Measurements from ENCODE around the gene SLAMF1. TPM values are rescaled to one million over a fixed set of nuclear protein-coding genes. Genes with fewer than 3 reads are reported as not detected.

Gene SLAMF1
- total and polyA plus RNA-seq, 2 of the 13 experiments (the other 11 are each of a cell fraction or from before 2014, with no cell fraction given): not detected

DNA sequence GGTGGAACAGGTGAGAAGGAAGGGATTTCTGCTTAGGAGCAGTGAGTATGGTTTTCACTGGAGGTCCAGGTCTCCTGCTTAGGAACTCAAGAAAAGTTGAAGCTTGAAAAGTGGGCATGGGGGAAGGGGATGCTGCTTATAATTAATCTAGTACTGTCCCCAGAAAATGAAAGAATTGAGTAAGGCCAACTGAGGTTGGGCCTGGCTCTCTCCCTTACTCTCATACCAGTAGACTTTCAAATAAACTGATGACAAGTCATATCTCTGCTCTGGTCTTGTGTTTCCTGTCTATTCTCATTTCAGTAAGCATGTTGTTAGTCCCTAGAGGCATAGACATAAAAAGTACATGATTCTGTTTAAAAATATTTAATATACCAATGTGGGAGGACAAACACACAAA lies 38.4 kb upstream of the SLAMF1 start (continued):
- TF ChIP-seq, protein P1, sequence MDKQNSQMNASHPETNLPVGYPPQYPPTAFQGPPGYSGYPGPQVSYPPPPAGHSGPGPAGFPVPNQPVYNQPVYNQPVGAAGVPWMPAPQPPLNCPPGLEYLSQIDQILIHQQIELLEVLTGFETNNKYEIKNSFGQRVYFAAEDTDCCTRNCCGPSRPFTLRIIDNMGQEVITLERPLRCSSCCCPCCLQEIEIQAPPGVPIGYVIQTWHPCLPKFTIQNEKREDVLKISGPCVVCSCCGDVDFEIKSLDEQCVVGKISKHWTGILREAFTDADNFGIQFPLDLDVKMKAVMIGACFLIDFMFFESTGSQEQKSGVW (CRISPR knock-in tag; IDR thresholded peaks at IDR 0.05; ENCODE audit: borderline replicate concordance): no peak
- TF ChIP-seq ZNF451 (CRISPR knock-in tag; IDR thresholded peaks at IDR 0.05) (no peak), SRSF1 (optimal IDR thresholded peaks at IDR 0.05; ENCODE audit: low read depth, low read length) (no peak), SAFB2 (CRISPR knock-in tag; IDR thresholded peaks at IDR 0.05; ENCODE audit: borderline replicate concordance, low read depth) (no peak)

DNA sequence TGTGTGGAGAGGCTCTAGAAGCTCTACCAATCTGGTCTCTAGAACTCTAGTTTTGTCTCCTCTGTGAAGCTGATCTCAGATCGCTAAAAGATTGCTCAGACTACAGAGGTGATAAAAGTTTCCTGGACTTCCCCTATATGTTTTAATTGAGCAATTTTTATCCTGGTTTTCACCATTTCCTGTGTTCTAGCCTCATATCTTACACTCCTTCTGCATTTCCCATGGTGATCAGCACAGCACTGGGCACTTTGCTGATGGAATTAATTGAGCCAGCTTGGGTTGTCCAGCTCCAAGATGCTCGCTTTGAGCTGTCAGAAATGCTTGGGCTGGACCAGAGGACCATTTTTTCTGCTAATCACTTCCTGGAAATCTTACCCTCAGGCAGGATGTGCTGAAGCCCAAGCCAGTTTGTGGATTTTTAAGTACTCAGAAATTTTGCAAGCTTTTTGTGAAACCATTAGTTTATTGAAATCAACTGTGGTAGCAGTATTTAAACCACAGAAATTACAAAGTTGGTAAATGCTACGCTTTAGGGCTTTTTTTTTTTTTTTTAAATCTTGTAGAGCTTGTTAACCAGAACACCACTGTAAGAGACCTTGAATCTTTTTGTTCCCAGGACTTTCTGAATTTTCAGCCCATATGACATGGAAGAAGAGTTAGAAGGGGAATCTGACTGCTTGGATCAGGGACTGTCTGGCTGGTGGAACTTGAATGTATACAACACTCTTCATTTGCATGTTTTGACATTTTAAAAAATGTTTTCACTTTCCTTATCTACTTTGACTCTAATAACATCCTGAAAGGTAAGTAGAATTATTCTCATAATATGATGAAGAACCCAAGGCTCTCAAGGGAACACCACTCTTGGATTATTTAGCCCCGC lies 36.4 kb upstream of the SLAMF1 start:
- POLR2A ChIA-PET: no interaction called here
- TF ChIP-seq, protein P2, sequence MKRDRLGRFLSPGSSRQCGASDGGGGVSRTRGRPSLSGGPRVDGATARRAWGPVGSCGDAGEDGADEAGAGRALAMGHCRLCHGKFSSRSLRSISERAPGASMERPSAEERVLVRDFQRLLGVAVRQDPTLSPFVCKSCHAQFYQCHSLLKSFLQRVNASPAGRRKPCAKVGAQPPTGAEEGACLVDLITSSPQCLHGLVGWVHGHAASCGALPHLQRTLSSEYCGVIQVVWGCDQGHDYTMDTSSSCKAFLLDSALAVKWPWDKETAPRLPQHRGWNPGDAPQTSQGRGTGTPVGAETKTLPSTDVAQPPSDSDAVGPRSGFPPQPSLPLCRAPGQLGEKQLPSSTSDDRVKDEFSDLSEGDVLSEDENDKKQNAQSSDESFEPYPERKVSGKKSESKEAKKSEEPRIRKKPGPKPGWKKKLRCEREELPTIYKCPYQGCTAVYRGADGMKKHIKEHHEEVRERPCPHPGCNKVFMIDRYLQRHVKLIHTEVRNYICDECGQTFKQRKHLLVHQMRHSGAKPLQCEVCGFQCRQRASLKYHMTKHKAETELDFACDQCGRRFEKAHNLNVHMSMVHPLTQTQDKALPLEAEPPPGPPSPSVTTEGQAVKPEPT (CRISPR knock-in tag; IDR thresholded peaks at IDR 0.05; ENCODE audit: low read depth): no peak
- TF ChIP-seq, protein P3, sequence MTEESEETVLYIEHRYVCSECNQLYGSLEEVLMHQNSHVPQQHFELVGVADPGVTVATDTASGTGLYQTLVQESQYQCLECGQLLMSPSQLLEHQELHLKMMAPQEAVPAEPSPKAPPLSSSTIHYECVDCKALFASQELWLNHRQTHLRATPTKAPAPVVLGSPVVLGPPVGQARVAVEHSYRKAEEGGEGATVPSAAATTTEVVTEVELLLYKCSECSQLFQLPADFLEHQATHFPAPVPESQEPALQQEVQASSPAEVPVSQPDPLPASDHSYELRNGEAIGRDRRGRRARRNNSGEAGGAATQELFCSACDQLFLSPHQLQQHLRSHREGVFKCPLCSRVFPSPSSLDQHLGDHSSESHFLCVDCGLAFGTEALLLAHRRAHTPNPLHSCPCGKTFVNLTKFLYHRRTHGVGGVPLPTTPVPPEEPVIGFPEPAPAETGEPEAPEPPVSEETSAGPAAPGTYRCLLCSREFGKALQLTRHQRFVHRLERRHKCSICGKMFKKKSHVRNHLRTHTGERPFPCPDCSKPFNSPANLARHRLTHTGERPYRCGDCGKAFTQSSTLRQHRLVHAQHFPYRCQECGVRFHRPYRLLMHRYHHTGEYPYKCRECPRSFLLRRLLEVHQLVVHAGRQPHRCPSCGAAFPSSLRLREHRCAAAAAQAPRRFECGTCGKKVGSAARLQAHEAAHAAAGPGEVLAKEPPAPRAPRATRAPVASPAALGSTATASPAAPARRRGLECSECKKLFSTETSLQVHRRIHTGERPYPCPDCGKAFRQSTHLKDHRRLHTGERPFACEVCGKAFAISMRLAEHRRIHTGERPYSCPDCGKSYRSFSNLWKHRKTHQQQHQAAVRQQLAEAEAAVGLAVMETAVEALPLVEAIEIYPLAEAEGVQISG (CRISPR knock-in tag; IDR thresholded peaks at IDR 0.05): no peak
- TF ChIP-seq NFYB (CRISPR knock-in tag; IDR thresholded peaks at IDR 0.05) (no peak), SUZ12 (IDR thresholded peaks at IDR 0.05; ENCODE audit: low read depth, low read length) (no peak), PITX1 (CRISPR knock-in tag; IDR thresholded peaks at IDR 0.05) (no peak), RBFOX2 (IDR thresholded peaks at IDR 0.05; ENCODE audit: low read depth, low read length) (no peak), MAF1 (CRISPR knock-in tag; IDR thresholded peaks at IDR 0.05; ENCODE audit: borderline replicate concordance) (no peak), CEBPB (IDR thresholded peaks at IDR 0.05; ENCODE audit: borderline replicate concordance, low read depth, low read length) (no peak), FOXK2 (IDR thresholded peaks at IDR 0.05) (no peak), MIER2 (CRISPR knock-in tag; IDR thresholded peaks at IDR 0.05) (no peak), DR1 (CRISPR knock-in tag; IDR thresholded peaks at IDR 0.05) (no peak)
- TF ChIP-seq, protein P4, sequence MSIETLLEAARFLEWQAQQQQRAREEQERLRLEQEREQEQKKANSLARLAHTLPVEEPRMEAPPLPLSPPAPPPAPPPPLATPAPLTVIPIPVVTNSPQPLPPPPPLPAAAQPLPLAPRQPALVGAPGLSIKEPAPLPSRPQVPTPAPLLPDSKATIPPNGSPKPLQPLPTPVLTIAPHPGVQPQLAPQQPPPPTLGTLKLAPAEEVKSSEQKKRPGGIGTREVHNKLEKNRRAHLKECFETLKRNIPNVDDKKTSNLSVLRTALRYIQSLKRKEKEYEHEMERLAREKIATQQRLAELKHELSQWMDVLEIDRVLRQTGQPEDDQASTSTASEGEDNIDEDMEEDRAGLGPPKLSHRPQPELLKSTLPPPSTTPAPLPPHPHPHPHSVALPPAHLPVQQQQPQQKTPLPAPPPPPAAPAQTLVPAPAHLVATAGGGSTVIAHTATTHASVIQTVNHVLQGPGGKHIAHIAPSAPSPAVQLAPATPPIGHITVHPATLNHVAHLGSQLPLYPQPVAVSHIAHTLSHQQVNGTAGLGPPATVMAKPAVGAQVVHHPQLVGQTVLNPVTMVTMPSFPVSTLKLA (IDR thresholded peaks at IDR 0.05): no peak

More for the DNA sequence above, 36.4 kb upstream of the SLAMF1 start:
- Histone ChIP-seq H3K27ac (ENCODE audit: extremely low read length, insufficient read depth, low read length) (no peak overlapping the region), H3K36me3 (replicated peaks in 1 of 2; ENCODE audit: control insufficient read depth in 1 of 2, insufficient read depth in 2 of 2, low read length in 2 of 2) (no peaks in the 10 kb centered on the region), H3K9me3 (ENCODE audit: low read length) (no peaks in the 10 kb centered on the region), H2AFZ (ENCODE audit: low read length) (no peak overlapping the region), H3K4me3 (replicated peaks in 1 of 3; ENCODE audit: insufficient read depth in 1 of 3, low read depth in 2 of 3, low read length in 3 of 3) (no peak overlapping the region), H3K79me2 (ENCODE audit: insufficient read depth, low read length) (no peaks in the 10 kb centered on the region), H3K4me2 (ENCODE audit: low read depth, low read length) (no peak overlapping the region), H3K27me3 (ENCODE audit: control insufficient read depth in 1 of 2, insufficient read depth in 2 of 2, low read length in 2 of 2) (peaks cover 0 to 5% of the 10 kb centered on the region in 2 experiments; a peak in 1 of 5 replicates), H4K20me1 (ENCODE audit: insufficient read depth, low read length) (no peaks in the 10 kb centered on the region), H3K4me1 (ENCODE audit: insufficient read depth, low read length) (no peaks in the 10 kb centered on the region), H3K9ac (ENCODE audit: insufficient read depth, low read depth, low read length) (no peak overlapping the region)
- DNase-seq (ENCODE audit: low spot score) (no peak), FAIRE-seq (no peak), ATAC-seq (no peak)
- CTCF ChIA-PET (ENCODE audit: low intra/inter-chr PET ratio, low total read pairs): no interaction called here
- WGBS (ENCODE audit: low lambda C conversion rate): 24% methylated on average over 4 of the region's 4 CpGs
- in situ Hi-C loops (cut with HindIII; ENCODE audit: extremely low pct_ligation_motif_present, low pct_unique_long_range_greater_than_20kb) (no loop called here), intact Hi-C loops (cut with micrococcal nuclease; ENCODE audit: unreplicated experiment) (no loop called here)
- no TSS peak for BruUV-seq (replicated peaks)
